ENCODE results near the gene PCNT.

- TF ChIP-seq MAX (CRISPR knock-in tag; IDR thresholded peaks at IDR 0.05) (no peak), CTCF (IDR thresholded peaks at IDR 0.05) (no peak), USF1 (CRISPR knock-in tag; IDR thresholded peaks at IDR 0.05) (no peak), NFYB (CRISPR knock-in tag; conservative IDR thresholded peaks at IDR 0.05; ENCODE audit: low read depth) (no peak), NFE2L1 (CRISPR knock-in tag; IDR thresholded peaks at IDR 0.05) (no peak), TEAD1 (CRISPR knock-in tag; IDR thresholded peaks at IDR 0.05) (no peak)
Measured at GRCh38 chr21:46304955-46305354, 19.0 kb upstream of the PCNT start.
